ENCODE data around the gene CDH20.

The CDH20 gene

DNA sequence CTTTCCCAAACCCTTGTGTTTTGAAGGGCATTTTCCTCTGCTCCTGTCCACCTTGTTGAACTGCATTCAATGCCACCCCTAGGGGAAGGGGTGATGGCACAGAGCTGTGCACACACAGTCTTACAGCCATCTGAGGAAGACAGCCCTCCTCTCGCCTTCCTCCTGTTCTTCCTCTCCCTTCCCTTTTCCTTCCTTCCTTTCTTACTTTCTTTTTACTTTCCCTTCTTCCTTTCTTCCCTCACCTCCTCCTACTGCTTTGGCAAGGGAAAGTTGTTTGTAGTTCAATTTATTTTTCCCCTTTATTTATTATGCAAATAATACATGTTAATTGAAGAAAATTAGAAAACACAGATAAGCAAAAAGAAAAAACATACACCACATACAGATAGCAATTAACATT lies 99.4 kb downstream of the CDH20 start:
- FAIRE-seq, result no peak

DNA sequence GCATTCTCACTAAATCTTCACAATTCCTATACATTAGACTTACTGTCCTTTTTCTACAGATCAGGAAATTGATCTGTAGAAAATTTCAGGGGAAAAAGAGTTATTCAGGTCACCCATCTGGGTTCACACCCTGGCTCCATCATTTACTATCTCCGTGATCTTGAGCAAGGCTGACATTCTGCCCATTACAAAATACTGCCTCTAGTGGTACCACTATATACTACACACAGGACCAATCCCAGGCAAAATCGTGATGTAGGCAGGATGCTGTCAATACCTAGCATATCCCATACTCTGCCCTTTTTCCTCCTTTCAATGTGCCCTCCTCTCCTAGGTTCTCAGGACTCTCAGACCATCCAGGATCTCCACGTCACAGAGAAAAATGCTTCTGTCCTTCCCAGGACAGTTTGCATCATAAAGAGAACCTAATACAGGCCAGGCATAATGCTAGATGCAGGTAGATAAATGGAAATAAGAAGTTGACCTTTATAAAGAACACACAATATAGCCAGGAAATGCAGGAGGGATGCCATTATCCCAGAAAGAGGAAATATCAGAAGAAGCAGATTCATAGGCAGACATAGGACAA lies 101.9 kb downstream of the CDH20 start:
- no peak for FAIRE-seq

DNA sequence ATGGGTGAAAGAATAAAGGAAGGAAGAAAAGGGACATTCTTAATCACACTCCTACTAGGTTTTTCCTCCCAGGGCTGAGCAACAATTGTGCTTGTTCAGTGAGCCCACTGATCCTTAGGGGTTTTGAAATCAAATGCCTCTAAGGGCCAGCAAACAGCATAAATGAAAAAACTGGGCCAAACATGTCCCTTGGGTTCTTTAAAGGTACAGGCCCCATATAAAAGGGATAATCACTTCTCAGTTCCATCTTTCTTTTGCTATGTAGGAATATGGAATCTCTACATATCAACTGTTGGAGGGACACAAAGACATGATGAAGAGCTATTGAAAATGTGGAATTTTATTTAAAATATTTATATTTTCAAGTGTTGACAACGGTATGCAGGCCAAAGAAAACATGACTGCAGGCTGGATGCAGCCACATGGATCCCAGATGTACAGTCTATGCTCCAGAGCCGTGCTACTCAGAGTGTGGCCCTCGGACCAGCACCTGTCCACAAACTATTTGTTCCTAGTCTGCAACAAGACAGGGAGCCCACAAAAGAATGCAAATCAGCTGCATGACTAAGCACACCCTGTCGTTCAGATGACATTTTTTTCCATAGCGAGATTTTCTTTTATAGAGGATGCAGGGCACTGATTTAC lies 110.0 kb downstream of the CDH20 start:
- FAIRE-seq, result no peak

DNA sequence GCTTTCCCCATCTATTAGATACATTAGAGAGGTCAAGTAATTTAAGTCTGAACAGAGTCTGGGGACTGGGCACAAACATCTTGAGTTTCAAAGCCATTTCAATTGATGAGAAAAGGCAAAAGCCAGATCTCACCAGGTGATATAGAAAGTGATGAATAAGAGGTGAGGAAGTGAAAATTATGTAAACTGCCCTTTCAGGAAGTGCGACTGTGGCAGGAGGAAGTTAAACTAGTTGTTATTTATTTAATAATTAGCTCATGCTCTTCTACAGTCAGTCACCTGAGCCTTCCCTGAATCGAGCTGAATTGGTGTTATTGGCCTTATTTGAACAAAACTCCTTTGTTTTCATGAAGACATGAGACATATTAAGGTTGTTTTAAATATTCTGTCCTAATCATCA lies 115.1 kb downstream of the CDH20 start:
- no peak for FAIRE-seq

DNA sequence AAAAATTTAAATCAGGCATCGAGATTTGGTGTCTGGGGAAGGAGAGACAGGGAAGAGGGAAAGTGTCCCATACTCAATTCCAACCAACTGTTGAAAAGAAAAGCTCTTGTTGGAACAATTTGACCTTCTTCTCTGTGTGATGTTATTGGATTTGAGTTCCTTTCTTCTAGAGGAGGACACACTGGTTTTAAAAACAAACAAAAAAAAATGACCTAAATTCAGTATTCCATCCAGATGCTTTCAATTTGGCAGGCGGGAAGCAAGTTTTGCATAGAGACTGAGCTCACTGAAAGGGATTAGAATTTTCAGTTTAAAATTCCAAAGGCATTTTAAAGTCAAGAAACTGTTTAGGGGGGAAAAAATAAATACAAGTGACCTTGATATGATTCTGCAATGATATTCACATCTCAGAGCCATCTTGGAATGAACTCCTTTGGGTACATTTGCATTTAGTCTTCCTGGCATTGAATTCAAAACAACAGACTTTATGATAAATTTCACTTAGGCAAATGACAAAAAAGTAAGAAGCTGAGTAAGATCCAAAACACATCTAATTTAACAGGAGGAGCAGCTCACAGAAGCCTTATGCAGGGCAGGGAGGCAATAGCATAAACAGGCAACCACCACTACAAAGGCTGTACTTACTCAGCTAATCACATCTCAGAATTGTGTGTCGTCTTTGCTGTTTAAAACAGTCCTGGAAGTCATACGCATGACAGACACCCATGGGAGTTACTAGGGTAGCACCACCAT lies 126.8 kb downstream of the CDH20 start:
- FAIRE-seq, result no peak

DNA sequence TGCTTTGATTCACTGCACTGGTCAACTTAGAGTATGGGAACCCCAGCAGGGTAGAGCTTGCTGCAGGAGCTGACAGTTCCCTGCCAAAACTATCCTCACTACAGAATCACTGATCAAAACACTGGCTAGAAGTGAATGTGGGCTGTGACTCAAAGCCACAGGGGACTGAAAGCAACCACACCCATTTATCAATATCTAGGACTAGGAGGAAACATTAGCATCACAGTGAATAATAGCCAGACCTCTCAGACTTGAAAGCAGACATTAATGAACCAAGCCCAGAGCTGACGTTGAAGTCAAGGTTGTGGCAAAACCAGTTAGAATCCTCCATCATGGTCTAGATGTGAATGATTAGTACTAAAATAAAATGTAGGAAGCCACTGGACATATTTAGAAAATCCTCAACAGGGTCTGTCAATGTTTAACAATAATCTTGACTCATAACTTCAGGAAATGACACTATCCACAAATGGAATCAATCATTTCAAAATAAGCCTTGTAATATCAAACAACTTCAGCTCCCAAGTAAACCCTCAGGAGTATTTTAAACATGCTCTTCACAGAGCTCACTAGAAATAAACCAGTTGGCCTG lies 131.4 kb downstream of the CDH20 start:
- no peak for FAIRE-seq

DNA sequence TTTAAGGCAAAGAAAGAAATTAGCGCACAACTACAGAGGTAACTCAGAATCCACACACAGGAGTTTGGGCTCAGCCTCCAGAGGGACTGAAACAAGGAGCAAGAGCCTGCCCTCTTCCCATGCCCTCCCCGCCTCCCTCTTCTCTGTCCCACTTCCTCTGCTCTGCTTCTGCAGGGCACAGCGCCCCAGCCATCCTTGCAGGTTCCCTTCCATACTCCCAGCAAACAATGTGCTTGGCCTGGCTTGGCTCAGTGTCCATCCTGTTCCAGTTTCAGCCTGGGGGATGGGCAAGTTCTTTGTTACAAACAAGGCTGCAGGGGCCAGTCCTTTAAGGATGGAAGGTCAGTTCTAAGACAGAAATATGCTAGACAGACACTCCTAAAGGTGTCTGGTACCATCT lies 133.5 kb downstream of the CDH20 start:
- no peak for FAIRE-seq

DNA sequence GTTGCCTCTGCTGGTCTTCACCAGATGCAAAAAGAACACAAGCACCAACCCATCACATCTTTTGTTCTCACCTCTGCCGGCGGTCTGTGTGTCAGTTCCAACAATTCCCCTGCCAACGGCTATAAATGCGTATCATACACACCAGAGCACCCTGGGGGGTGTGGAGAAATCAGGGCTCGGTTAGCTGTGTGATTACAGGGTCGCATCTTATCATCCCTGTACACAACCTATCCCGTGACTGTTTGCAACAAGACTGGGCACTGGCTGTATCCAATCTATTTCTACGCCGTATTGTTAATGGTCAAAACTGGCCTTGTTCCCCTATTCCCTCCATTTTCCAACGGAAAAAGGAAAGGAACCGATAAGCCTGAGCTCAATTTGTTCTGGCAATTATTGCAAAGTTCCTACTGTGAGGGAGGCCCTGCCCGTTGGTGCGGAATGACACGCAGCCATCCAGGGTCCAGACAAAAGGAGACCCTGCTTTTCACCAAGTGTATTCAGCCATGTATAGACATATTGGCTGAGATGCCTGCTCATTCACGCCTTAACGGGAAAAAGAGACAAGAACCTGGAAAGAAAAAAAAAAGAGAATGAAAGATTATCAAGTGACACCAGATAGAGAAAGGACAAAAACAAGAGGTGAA lies 136.9 kb downstream of the CDH20 start:
- no peak for FAIRE-seq

DNA sequence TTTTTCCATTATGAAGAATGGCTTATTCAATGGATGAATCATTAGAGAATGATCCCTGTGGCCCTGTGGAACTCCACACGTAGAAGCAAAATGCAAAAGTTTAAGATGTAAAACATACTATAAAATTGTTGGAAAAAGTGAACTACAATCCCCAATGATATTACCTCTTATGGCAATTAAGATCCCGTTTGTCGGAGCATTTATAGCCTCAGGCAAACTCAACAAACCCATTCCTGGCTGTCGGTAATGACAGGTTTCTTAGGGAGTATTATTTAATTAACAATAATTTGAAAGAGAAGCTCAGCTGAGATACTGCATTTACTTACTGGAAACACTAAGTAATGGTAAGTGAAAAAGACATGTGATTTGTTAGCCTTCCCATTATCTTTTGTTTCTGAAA lies 138.3 kb downstream of the CDH20 start:
- FAIRE-seq, result no peak

DNA sequence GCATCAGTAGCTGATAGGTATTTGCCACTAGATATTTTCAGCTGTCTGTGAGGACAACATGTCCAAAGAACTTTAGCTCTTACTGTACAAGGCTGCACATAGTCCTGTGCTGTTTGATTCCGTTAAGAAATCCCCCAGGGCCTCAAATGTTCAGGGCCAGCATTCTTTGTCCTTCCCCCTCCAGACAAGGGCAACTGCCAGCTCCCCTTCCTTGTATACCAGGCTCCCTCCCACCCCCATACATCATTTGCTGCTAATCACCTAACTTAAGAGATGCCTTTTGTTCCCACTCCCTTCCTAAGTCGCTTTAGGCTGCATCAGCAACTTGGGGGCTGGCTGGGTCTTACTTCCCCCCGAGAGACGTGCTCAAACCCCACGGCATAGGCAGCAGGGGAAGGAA lies 138.7 kb downstream of the CDH20 start:
- FAIRE-seq, result no peak

DNA sequence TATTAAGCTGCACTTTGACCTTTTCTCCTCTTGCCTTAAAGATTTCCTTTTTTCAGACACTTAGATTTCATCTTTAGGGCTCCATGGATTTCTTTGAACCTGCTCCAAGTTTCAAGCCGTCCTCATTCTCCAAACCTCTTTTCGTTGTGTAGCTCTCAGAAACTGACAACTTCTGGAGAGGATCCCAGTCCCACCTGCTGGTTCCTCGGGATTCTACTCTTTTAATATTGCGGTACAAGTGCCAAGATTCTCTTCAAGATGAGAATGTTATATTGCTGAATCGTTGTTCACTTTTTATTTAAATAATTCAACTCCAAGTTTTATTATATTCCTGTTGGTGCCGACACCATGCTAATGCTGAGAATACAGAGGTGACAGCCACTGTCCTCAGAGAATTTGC lies 141.1 kb downstream of the CDH20 start:
- FAIRE-seq, result no peak

DNA sequence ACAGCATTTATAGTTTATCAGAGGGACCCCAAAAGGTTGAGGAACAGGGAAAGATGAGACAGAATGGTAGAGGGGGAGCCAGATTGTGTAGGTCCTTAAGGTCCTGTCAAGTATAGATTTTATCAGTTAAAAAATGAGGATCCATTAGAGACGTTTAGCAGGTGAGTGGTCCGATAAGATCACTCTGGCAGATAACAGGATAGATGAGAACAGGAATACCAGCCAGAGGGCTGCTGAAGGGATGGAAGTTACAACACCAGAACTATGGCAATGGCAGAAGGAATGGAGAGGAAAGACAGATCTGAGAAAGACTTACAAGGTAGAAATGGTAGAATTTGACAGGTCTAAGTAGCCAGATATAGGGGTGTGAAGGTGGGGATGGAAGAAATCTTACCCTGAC lies 141.7 kb downstream of the CDH20 start:
- FAIRE-seq, result no peak

DNA sequence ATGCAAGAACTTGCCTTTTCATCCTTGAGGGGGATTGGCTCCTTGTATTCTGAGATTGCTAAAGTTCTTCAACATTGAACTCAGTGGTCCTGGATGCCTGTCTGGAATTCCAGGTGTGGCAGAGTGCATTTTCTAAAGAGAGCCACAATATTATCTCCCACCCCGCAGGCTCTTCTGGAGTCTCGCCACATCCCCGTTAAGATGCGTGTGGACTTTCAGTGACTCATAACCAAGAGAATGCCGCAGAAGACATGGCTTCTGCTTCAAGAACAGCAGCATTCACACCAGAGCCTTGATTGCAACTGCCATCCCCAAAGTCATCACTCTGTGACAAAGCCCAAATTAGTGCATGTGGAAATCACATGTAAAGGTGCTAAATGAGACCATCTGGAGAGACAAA lies 142.7 kb downstream of the CDH20 start:
- no peak for FAIRE-seq

DNA sequence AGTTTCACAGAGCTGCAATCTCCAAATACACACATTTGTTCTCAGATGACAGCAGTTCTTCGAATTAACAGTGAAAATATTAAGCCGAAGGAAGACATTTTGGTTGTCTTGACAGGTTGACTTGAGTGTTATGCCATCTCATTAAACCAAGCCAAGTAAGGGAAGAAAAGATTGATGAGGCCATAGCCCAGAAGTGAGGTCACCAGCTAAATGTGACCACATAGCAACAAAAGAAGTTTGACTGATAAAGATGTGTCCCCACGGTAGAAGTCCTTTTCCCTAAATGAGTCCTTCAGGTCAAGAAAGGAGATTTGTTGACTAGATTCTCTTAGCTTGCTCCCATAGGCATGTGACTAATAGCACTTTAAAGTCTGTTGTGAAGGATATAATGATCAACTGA lies 156.1 kb downstream of the CDH20 start:
- FAIRE-seq, result no peak

DNA sequence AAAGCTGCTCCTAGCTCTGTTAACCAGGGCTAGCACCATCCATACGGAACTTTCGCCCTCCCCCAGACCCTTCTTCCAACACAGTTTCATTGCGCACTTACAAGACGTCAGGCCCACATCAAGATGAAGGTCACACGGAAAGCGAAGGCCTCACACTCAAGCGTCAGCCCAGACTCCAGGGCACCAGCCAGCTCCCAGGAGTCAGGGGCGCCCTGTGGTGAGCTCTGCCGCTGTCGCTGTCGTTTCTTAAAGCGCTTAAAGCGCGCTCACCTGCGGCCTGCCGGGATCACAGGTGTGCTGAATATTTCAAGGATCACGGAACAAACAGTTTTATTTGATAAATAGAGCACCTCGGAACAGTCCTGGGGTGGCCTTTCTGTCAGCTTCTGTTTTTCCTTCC lies 163.1 kb downstream of the CDH20 start:
- FAIRE-seq, result no peak

DNA sequence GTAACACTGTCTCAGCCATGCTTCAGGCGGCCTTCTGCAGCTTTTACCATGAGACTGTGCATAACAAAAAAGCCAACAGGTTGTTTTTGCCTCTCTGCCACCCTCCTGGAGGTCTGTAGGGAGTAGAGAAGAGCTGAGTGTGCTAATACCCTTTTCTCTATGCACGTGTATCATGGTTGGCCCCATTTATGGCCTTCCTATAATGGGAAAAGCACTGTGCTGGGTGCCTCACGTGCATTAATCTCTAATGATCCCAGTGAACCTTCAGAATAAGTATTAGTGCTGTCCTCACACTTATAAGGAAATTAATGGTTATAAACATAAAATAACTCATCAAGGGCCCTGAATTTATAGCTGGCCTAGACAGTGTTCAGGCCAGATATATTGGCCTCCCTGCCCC lies 164.2 kb downstream of the CDH20 start:
- FAIRE-seq, result no peak

DNA sequence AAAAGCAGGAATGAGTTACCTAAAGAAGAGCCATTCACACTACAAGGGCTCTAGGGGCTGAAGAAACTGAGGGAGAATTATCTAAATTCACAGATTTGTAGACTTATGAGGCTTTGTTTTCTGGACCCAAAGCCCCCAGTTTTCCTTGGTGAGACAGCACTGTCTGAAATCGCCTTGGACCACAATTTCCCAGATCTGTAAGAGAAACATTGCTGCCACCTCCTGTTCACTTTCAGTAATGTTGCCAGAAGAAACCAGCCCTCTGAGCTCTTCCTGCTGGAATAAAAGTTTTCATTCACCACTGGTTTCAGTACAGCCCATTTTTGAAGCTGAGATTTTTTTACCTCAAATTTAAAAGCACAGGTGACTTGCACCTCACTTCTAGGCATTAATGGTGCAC lies 169.2 kb downstream of the CDH20 start:
- no peak for FAIRE-seq

DNA sequence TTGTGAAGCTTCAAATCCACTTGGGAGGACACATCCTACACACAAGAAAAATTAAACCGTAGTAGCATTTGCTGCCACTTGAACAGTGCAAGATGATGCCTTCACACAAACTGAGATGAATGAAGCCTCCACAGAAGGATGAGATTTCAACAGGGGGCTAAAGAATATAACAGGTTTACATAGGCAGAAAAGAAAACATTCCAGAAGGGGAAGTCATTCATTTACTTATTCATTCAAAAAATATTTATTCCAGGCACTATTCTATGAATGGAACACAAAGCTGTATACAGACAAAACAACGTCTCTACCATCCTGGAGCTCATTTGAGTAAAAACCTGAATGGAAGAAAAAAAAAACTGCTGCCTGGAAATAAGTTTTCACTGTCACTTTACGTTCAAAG lies 170.5 kb downstream of the CDH20 start:
- FAIRE-seq, result no peak

DNA sequence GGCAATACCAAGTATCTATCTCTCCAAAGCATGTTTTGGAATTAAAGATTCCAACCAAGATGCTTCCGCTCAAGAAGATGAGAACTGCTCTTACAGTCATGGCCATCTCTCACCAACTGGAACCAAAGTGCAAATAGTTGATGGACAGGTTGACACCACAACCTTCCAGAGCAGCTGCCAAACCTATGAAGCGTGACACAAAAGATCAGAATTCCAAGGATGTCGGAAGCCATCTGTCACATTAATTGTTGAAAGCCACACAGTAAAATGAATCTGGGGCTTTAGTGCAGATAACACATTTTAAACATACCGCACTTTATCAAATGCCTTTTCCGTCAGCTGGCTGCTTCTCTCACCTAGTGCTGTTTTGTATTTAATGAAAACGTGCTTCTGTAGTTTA lies 195.7 kb downstream of the CDH20 start:
- FAIRE-seq, result no peak

DNA sequence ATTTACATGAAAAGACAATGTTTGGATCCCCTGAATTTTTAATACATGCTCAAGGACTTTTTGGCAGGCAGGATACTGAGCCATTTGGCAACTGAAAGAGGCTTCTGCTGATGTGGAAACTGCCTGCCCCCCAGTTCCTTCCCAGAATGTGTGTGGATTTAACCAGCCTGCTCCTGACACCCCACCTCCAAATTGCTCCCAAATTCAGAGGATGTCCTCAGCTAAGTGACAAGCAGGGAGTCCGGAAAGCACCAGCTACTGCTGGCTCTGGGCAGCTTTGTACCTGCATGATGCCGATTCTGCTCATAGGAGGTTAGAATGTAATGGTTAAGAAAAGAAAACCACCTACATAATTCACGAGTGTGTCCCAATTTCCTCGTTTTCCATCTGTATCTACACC lies 197.5 kb downstream of the CDH20 start:
- FAIRE-seq, result no peak

DNA sequence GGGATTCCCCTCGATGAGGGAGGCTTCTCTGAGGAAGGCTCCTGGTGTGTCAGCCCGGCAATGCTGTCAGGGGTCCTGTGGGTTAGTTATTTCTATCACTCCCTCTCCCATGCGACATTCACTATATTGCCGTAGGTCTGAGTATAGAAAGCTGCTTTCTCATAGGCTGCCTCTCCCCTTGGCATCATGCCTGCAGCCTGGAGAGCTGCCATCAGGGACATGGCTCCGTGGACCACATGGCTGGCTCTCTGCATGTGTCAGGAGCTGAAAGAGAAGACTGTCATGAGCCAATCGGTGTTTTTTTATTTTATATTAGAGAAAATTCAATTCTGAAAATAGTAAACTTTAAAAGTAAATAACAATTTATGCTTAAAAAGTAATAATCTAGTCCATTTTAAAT lies 198.0 kb downstream of the CDH20 start:
- FAIRE-seq, result no peak

DNA sequence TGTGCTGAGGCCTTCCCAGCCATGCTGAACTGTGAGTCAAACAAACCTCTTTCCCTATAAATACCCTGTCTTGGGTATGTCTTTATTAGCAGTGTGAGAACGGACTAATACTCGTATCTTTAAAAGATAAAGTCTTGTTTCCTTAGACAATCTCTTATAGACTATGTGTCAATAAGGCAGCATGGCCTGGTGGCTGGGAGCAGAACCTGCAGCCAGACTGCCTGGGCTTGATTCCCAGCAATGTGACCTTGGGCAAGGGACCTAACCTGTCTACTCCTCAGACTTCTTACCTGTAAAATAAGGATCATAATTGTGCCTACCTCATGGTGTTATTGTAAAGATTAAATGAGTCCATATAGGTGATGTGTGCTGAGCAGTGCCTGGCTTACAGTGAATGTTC lies 198.7 kb downstream of the CDH20 start:
- no peak for FAIRE-seq

DNA sequence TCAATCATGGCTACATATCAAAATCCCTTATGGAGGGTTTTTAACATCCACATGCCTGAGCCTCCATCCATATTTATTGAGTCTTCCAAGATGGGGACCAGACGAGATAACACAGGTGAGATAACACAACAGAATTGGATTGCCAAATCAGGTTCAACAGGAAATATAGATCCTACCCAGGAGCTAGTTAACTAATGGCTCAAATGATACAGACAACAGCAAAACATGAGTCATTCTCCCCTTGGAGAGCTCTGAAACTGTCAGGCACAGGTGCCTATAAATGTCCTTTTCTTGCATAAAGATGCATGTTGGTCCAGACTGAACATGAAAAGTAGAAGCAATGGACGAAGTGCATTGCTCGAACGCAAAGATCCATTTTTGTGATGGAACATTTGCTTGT lies 202.2 kb downstream of the CDH20 start:
- FAIRE-seq, result no peak

DNA sequence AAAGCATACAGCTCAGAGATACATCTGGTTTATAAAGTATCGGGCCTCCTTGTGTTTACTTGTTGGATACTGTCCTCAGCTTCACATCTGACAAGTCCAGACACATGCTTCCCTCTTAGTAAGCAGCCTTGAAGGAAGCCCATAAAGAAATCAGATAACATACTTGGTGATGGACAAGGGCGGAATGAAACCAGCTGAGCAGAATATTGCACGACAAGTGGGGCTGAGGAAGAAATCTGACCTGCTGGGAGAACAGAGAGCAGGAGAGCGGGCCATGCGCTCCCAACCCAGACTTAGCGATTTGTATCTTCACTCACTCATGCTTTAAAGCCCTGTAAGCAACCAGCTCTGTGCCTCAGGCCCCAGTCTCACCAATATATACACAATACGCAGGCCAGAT lies 208.4 kb downstream of the CDH20 start:
- no peak for FAIRE-seq

Data from TTC549 (cell line).